Transverse colon (tissue), 4 donors: ENCODE results near the gene PRTN3. TPM values are rescaled to one million over a fixed set of nuclear protein-coding genes. Genes with fewer than 3 reads are reported as not detected.

Experiments used
- DNase-seq: peaks from one replicate; pipeline ENCODE4 v3.0.0-alpha.2; 2019
- H3K27ac ChIP-seq, 4 donors: fragments of 200-600 bp; sonication (generic); 2 replicates each; pipeline ENCODE4 v1.5.1; 2016 to 2018; ENCODE audit warnings: inconsistent platforms in 4 of 4
- H3K27me3 ChIP-seq: fragments of 200-600 bp; sonication (generic); 2 replicates; pipeline ENCODE4 v1.5.1; 2017; ENCODE audit warnings: inconsistent platforms
- H3K36me3 ChIP-seq, 4 donors: fragments of 200-600 bp; sonication (generic); 2 replicates each; pipeline ENCODE4 v1.5.1; 2017 to 2019; ENCODE audit warnings: inconsistent platforms in 4 of 4
- H3K4me1 ChIP-seq, 4 donors: fragments of 200-600 bp; sonication (generic); 2 replicates each; pipeline ENCODE4 v1.5.1; 2017 to 2020; ENCODE audit warnings: inconsistent platforms in 4 of 4
- H3K4me3 ChIP-seq, 4 donors: fragments of 200-600 bp; sonication (generic); 1 replicate in 1 of 4; 2 replicates in 3 of 4; pipeline versions ENCODE4 v1.5.1 to v1.6.1; 2017 to 2019; ENCODE audit warnings: inconsistent platforms in 4 of 4
- H3K9me3 ChIP-seq, 2 donors: fragments of 200-600 bp; sonication (generic); 2 replicates each; pipeline ENCODE4 v1.5.1; 2017 to 2019; ENCODE audit warnings: inconsistent platforms in 2 of 2
- CTCF ChIP-seq, 5 experiments: fragments of 200-600 bp in 3 of 5; fragments of 450-650 bp in 2 of 5; sonication (generic) in 3 of 5; IDR thresholded peaks; 1 replicate in 2 of 5; 2 replicates in 3 of 5; pipeline ENCODE4 v1.5.1; 2016 to 2017; ENCODE audit warnings: antibody characterized with exemption in 5 of 5, inconsistent platforms in 3 of 5, mild to moderate bottlenecking in 2 of 5, moderate library complexity in 1 of 5
- EP300 ChIP-seq: sonication (generic); formaldehyde crosslinking; IDR thresholded peaks from one replicate; pipeline ENCODE4 v1.6.1; 2017; ENCODE audit warnings: antibody characterized with exemption, low read depth
- POLR2A ChIP-seq: fragments of 450-650 bp; IDR thresholded peaks from one replicate; pipeline ENCODE4 v1.6.1; 2016; ENCODE audit warnings: antibody characterized with exemption, mild to moderate bottlenecking, moderate library complexity
- POLR2AphosphoS5 ChIP-seq, 3 donors: sonication (generic); formaldehyde crosslinking; IDR thresholded peaks; one replicate each; pipeline ENCODE4 v1.6.1; 2016; ENCODE audit warnings: antibody characterized with exemption in 3 of 3
- WGBS, 2 donors: methylation state at CpG; one replicate each; pipeline ENCODE4 v1.1.5; 2018; ENCODE audit warnings: low coverage in 1 of 2; 5-methylcytosine and 5-hydroxymethylcytosine counted together
- in situ Hi-C, 4 donors: fragments of 200-750 bp; cut with MboI; loops; one replicate each; pipeline versions ENCODE4 v1.15.0 to v1.15.1; 2017; ENCODE audit warnings: low sequenced_read_pairs in 3 of 4, low pct_ligation_motif_present in 1 of 4, low pct_unique_long_range_greater_than_20kb in 1 of 4
- intact Hi-C: fragments of 100-400 bp; cut with DNase I; formaldehyde crosslinking; loops from one replicate; pipeline ENCODE4 v1.15.1; 2023; ENCODE audit warnings: low total_unique reads
- total RNA-seq, 4 donors: library from RNA; depleted of rRNA; stranded (reverse); fragments of >200 nt; gene quantifications; one replicate each; pipeline ENCODE4 v1.1.0, GENCODE V29; 2016

Gene PRTN3
- total RNA-seq, 4 donors from 2014 or later, result not detected

- H3K27ac ChIP-seq, result no peak overlapping the region
- peaks cover 0 to 19% (median 11%) of the 10 kb centered on the region in 4 donors for H3K4me1 ChIP-seq
- H3K27me3 ChIP-seq, result no peaks in the 10 kb centered on the region
- 94% methylated on average over 12 of the region's 12 CpGs; no CpG with 5 or more reads in 1 of the 2 donors for WGBS, 2 donors
- no peaks in the 10 kb centered on the region for H3K36me3 ChIP-seq
- in situ Hi-C loops (no loop called here), intact Hi-C loops (no loop called here)
- TF ChIP-seq POLR2A (no peak), POLR2AphosphoS5 (IDR thresholded peaks at IDR 0.05) (no peak), CTCF (IDR thresholded peaks at IDR 0.05) (no peak), EP300 (no peak)
- H3K4me3 ChIP-seq, result no peak overlapping the region
- no peak for DNase-seq
- H3K9me3 ChIP-seq, result no peaks in the 10 kb centered on the region
Measured at GRCh38 chr19:793806-794205, 47.0 kb upstream of the PRTN3 start.

GRCh38 chr19:795073-795611 lies 45.7 kb upstream of the PRTN3 start:
- TF ChIP-seq CTCF (IDR thresholded peaks at IDR 0.05) (no peak), EP300 (no peak), POLR2A (no peak), POLR2AphosphoS5 (IDR thresholded peaks at IDR 0.05) (no peak)
- DNase-seq, result no peak
- Histone ChIP-seq H3K9me3 (no peaks in the 10 kb centered on the region), H3K36me3 (no peaks in the 10 kb centered on the region), H3K4me1 (peaks cover 8 to 29% (median 23%) of the 10 kb centered on the region in 4 donors), H3K27ac (peak overlapping the region; percentile 2 to 93 (median 52)), H3K4me3 (no peak overlapping the region), H3K27me3 (no peaks in the 10 kb centered on the region)
- WGBS, 2 donors, result 73% methylated on average over 28 of the region's 28 CpGs; no CpG with 5 or more reads in 1 of the 2 donors
- intact Hi-C loops (no loop called here), in situ Hi-C loops (no loop called here)

GRCh38 chr19:795691-796581 lies 44.9 kb upstream of the PRTN3 start:
- intact Hi-C loops, result no loop called here
- H3K27ac ChIP-seq, result peak overlapping the region; percentile 79 to 93 (median 86)
- H3K36me3 ChIP-seq, result no peaks in the 10 kb centered on the region
- H3K27me3 ChIP-seq, result no peaks in the 10 kb centered on the region
- H3K4me1 ChIP-seq, result peaks cover 16 to 37% (median 31%) of the 10 kb centered on the region in 4 donors
- H3K4me3 ChIP-seq, result peak overlapping the region; percentile 65 to 96 (median 70)
- 76% methylated on average over 35 of the region's 39 CpGs; no CpG with 5 or more reads in 1 of the 2 donors for WGBS, 2 donors
- H3K9me3 ChIP-seq, result no peaks in the 10 kb centered on the region
- no peak for DNase-seq
- in situ Hi-C loops, result no loop called here
- no peak for TF ChIP-seq CTCF (IDR thresholded peaks at IDR 0.05)
- no peak for TF ChIP-seq POLR2A
- no peak for TF ChIP-seq EP300
- no peak for TF ChIP-seq POLR2AphosphoS5 (IDR thresholded peaks at IDR 0.05)
